Stimulated activated CD4-positive, alpha-beta T cell treated with anti-CD3 and anti-CD28 coated beads, Interleukin-4, amount 100 ng/mL, for 1 hour (primary cell): ENCODE data around the gene DNAH1.

Source experiments
- DNase-seq: peaks from one replicate; pipeline ENCODE4 v3.0.0-alpha.2; 2020

Gene DNAH1

DNA sequence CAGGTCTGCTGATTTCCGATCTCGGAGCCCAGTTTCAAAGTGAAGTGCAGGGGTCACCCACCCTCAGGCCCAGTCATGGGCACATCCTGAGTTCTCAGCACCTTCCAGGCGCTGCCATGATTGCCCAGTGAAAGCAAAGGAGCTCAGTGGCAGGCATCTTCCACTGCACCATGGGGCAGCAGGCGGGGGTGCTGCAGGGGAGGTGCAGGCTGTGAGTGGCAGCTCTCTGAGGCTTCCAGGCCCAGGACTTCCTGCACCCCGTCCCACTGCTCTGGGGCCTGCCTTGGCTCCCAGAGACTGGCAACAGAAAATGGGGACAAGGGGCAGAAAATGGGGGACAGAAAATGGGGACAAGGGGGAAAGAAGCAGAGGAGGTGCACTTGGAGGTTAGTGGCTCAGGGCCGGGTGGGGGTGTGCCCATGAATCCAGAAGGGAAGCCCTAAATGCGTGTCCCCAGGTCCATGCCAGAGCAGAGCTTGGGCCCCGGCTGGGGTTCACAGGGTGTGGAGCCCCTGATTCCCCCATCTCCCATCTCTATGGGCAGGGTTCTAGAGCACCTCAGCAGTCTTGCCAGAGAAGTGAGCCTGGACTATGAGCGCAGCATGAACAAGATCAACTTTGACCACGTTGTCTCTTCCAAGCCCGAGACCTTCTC, 28.0 kb downstream of the DNAH1 start:
- no peak for DNase-seq

DNA sequence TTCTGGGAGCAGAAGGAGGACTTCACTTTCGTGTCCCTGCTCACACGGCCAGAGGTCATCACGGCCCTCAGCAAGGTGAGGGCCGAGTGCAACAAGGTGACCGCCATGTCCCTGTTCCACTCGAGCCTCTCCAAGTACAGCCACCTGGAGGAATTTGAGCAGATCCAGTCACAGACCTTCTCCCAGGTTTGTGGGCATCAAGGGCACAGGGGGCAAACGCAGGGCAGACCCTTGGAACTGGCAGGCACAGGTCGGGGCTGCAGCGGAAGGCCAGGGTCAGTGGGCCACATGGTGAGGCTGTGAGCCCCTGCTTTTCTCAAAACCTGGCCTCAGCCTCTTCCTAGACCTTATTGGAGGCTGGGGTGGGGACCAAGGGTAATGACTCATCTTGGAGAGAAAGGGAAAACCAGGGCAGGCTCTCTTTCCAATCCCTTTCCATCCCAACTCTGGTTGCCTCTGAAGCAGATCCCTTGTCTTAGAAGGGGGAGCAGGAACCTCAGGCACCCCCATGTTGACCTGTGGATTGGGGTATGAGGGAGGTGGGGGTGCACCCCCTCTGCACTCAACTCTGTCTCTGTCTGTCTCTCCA, 29.5 kb downstream of the DNAH1 start:
- no peak for DNase-seq

DNA sequence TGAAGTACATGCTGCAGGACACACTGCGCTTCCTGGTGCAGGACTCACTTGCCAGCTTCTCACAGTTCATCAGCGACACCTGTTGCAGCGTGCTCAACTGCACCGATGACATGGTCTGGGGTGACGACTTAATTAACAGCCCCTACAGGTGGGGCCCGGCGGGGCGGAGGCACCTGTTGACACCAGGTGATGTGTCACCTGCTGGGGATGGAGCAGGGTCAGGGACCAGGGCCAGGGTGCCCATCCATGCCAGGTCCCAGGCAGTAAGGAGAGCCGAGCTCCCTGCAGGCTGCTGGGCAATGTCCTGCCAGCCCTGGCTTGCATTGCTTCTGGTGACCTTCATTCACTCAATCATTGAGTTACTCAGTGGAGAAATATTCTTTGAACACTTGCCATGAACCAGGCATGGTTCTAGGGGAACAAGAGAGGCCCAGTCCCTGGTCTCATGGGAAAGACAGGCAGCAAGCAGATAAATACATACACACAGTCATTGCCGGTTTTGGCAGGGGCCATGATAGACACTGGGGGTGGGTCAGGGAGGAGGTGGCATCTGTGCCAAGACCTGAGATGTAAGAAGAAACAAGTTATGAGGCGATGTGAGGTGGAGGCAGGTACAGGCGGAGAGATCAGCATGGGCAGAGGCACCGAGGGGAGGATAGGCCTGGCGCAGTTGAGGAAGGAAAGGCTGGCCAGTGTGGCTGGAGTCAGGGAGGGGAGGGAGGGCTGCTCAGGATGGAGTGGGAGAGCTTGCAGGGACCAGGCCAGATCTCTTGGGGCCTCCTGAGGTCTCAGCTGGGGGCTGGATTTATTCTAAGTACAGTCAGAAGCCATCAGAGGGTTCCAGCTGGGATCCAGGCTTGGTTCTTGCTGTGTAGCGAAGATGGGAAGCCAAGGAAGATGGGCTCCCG, 30.8 kb downstream of the DNAH1 start:
- no peak for DNase-seq

DNA sequence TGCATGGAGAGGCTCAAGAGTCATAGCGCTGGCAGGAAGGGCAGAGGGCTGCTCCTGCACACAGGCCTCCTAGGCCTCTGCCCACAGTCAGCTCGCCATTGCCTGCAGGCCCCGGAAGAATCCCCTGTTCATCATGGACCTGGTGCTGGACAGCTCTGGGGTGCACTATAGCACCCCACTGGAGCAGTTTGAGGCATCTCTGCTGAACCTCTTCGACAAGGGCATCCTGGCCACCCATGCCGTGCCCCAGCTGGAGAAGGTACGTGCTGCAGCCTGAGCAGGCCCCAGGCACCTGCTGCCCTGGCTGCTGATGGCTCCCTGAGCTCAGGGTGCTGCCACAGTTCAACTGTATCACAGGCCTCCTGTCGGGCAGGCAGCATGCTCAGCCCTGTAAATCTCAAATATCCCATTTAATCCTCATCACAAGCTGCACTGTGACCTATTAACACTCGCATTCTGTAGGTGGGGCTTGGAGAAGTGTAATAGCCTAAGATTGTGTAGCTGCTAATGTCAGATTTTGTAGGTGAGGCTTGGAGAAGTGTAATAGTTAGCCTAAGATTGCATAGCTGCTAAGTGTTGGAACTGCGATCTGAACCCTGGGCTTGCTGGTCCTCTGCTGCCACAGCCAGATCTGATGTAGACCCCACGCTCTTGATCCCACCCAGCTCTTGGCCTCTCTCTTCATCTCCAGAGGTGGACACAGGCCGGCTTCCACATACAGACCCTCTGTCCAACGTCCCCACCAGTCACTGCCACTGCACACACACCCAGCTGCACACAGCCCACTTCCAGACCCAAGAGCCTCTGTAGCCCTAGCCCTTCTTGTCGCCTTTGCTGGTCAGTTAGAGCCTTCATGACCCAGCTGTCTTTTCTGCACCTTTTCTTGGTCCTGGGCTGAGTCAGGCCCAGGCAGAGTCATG, 31.9 kb downstream of the DNAH1 start:
- DNase-seq = no peak

DNA sequence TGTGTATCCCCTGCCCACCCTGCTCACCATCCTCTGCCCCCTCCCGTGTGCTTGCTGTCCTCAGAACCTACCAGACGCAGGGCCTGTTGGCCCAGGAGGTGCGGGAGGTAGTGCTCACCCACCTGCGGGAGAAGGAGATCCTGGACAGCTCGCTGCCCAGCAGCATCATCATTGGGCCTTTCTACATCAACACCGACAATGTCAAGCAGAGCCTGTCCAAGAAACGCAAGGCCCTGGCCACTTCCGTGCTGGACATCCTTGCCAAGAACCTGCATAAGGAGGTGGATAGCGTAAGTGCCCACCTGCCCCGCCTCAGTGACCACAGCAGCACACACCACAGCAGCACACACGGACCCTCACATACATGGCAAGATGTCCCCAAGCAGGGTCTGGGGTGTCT, 33.0 kb downstream of the DNAH1 start:
- DNase-seq = no peak

DNA sequence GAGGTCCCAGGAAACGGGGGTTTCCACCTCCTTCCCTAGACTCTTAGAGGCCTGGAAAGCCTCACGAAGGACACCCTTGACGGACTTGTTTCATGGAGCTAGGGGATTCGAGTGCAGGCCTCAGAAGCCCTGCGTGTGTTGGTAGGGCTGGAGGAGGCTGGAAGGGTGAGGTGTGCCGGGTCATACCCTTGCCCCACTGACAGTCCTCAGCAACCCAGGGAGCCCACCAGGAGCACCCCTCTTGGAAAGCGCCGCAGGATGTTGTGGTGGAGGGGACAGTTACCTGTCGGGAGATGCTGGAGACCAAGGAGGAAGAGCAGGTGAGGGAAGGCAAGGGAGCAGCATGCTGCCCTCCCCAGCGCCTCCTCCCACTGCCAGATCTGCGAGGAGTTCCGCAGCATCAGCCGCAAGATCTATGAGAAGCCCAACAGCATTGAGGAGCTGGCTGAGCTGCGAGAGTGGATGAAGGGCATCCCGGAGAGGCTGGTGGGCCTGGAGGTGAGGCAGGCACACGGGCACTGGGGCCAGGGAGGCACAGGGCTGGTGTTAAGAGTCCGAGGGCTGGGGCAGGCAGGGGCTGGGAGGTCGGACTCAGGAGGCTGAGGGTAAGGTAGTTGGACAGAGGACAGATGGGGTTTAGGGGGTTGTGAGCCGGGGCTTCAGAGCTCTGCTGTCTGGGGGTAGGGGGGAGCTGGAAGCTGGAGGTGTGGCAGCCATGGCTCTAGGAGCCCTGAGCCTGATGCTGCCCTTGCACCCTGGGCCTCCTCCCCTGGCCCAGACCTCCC, 33.7 kb downstream of the DNAH1 start:
- DNase-seq = no peak

DNA sequence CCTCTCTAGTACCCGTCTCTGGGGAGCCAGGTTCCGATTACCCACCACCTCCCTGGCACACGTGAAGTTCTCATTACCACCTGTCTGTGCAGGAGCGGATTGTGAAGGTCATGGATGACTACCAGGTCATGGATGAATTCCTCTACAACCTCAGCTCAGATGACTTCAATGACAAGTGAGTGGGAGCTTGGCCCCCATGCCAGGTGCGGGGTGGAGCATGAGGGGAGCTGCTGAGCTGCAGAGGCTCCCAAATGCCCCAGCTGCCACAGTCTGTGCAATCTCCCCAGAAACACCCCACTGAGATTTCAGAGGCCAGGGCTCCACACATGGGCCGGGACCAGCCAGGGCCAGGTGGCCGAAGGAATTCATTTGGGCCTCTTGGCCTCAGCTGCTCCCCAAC, 34.3 kb downstream of the DNAH1 start:
- DNase-seq = no peak

DNA sequence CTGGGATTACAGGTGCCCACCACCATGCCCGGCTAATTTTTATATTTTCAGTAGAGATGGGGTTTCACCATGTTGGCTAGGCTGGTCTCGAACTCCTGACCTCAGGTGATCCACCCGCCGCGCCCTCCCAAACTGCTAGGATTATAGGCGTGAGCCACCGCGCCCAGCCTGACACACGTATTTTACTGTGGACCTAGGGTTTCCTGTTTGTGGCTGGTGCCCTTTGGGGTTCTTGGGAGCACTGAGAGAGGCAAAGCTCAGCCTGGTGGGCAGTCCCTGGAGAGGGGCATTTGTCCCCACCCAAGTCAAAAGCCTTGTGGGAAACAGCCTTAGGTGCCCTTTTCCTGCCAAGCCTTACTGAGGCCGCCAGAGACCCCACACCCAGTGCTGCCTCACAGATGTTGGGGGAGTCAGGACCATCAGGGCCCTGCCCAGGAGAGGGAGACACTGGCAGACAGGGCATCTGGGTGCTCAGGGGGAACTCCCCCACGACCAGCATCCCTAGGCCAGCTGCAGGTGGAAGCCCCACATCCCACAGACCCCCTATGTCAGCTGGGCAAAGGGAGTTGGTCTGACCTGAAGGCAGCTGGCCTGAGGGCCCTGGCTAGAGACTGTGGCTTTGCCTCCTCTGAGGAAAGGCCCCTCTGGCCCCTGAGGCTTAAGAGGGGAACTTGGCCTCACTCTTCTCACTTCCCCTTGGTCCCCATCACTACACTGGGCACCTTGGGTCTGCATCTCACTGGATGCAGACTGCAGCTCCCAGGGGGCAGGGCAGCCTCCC, 35.1 kb downstream of the DNAH1 start:
- no peak for DNase-seq

DNA sequence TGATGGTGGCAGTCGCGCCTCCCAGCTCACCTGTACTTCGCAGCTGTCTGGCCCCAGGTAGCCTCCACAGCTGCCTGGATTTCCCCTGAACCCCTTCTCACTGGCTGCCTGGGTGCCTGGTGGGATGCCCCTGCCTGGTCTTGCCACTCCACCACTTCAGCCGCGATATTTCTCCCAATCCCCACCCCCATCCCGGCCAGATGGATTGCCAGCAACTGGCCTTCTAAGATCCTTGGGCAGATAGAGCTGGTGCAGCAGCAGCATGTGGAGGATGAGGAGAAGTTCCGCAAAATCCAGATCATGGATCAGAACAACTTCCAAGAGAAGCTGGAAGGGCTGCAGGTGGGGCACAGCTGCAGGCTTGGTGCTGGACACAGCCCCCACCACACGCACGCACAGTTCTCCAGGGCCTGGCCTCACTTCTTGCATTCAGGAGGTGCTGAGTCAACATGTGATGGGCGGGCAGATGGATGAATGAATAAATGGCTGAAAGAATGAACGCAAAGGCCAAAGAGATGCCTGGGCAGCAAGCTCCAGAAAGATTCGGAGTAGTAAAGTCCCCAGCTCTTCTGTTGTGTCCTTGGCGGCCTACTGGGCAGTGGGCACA, 35.7 kb downstream of the DNAH1 start:
- no peak for DNase-seq

DNA sequence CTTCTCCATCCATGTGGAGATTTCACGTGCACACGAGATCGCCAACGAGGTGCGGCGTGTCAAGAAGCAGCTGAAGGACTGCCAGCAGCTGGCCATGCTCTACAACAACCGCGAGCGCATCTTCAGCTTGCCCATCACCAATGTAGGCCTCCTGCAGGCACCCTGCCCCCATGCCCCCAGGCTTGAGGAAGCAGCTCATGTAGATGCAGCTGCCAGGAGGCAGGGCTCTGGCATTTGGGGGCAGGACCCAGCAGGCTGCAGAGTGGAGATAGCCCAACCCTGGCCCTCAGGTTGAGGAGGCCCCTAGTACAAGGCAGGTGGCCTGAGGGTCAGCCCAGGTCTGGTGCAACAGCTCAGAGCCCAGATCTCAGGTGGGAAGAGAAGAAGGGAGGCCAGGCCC, 36.4 kb downstream of the DNAH1 start:
- no peak for DNase-seq

DNA sequence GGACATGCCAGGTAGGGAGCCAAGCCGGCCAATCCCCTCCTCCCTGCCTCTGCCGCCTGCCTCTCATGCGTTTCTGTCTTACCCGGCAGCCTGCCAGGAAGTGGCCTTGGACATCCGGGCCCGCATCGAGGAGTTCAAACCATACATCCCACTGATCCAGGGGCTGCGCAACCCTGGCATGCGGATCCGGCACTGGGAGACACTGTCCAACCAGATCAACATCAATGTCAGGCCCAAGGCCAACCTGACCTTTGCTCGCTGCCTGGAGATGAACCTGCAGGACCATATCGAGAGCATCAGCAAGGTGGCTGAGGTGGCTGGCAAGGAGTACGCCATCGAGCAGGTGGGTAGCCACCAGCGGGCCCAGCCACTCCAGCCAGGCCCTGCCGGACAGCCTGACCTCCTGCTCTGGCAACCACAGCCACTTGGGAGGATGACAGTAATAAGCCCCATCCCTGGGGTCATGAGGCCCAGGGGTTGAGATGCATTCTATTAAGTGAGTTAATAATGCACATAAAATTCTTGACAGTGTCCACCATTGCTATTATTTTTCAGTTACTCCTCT, 37.3 kb downstream of the DNAH1 start:
- DNase-seq = no peak

DNA sequence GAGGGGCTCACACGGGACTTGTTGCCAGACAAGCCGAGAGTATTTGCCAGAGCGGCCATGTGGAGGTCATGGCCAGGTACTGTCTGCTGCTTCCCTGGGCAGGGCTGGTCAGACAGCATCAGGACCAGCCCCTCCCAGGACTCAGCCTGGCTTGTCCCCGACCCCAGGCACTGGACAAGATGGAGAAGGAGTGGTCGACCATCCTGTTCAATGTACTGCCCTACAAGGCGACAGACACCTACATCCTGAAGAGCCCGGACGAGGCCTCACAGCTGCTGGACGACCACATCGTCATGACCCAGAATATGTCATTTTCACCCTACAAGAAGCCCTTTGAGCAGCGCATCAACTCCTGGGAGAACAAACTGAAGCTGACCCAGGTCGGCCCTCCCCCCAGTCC, 38.6 kb downstream of the DNAH1 start:
- no peak for DNase-seq

DNA sequence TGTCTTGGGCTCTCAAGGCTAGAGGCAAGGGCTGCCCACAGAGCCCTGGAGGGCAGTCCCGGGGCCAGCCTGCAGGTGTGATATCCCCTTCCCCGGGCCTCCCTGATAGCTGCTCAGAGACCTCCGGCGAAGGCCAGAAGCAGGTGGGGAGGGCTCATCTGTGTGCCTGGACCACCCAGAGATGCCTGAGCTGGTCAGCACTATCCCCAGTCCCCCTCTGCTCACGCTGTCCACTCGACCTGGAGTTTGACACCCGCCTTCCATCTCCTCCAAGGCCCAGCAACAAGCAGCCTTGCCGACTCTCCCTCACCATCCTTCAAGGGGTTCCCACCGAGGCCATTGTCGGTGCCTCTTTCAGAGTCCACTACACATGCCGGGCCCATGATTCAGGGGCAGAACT, 39.4 kb downstream of the DNAH1 start:
- no peak for DNase-seq

DNA sequence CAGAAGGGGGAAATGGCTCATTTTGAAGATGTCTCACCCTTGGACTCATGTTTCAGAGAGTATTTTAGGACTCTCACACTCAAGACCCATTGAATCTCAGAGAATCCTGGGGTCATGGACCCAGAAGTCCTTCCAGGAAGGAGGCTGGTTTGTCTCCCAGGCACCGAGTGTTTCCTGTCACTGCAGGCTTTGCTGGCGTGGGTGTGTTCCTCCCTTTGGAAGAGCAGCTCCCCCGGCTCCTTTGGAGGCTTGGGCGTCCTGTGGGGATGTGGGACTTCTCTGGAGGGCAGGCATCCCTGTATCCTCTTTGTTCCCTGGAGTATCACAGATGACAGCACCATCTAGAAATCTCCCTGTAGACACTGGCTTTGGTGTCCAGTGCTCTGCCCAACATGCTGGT, 40.0 kb downstream of the DNAH1 start:
- no peak for DNase-seq

DNA sequence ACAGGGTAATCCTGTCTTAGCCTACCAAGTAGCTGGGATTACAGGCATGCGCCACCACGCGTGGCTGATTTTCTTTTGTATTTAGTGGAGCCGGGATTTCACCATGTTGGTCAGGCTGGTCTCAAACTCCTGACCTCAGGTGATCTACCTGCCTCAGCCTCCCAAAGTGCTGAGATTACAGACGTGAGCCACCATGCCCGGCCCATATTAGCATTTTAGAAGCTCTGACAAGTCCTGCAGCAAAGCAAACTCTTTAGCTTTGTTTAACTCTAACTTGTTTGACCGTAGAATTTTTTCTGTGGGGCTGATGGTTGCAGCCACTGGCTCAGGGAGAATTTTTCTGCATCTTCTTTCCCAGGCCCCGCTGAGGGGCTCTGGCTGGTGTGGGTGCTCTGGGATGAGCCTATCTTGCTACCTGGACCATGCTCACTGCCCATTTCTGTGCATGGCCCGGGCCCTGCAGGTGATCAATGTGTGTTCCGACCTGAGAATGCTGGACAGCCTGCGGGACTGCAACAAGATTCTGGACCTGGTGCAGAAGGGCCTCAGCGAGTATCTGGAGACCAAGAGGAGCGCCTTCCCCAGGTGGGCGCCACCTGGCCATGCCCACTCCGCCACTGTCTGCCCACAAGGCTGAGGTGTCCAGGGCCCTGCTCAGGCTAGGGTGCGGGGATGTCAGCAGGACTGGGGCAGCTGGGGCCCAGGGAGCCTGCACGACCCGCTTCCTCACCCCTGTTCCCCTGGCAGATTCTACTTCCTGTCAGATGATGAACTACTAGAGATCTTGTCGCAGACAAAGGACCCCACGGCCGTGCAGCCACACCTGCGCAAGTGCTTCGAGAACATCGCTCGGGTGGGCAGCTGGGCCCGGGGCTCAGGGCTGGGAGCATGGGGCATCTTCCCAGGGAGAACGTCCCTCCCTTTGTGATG, 41.3 kb downstream of the DNAH1 start:
- DNase-seq = no peak

DNA sequence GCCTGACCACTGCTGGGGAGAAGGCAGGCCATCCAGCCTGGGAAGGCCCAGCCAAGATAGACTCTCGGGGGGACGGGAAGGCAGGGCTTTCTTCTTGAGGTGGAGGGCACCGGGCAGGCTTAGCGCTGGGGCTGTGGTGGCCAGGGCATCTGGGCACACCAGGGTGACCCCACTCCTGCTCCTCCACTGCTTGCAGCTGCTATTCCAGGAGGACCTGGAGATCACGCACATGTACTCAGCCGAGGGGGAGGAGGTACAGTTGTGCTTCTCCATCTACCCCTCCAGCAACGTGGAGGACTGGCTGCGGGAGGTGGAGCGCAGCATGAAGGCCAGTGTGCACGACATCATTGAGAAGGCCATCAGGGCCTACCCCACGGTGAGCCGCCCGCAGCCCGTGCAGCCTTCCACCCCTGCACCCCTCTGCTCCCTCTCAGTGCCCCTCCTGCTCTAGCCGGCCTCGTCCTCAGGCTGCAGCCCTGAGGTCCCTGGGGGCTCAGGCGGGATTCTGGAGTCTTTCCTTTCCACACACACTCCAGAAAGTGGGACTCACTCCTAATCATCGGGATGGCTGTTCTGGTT, 42.3 kb downstream of the DNAH1 start:
- DNase-seq = no peak

DNA sequence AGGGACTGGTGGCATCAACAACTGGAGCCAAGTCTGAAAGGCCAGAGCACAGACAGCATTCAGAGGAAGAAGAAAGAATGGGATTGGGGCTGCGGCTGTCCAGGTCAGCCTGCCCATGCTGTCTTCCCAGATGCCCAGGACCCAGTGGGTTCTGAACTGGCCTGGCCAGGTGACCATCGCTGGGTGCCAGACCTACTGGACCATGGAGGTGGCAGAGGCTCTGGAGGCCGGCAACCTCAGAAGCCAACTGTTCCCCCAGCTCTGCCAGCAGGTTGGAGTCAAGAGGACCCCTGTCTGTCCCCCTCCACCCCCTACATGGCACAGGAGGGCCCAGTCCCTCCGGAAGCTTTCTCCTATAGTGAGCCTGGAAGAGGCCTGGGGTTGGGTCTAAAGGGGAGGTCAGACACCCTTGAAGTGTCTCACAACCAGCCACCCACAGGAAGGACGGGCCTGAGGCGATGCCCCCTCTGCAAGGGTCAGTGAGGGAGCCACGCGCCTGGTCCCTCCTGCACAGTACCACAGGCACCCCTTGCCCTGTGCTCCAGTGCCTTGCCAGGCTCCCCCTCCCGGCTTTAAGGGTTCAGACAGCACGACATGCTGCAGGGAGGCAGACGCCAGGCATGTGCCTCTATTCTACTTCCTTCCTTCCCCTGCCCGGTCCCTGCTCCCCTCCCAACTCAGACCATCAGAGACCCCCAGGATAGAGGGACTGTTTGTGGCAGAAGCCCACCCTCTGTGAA, 43.2 kb downstream of the DNAH1 start:
- no peak for DNase-seq

DNA sequence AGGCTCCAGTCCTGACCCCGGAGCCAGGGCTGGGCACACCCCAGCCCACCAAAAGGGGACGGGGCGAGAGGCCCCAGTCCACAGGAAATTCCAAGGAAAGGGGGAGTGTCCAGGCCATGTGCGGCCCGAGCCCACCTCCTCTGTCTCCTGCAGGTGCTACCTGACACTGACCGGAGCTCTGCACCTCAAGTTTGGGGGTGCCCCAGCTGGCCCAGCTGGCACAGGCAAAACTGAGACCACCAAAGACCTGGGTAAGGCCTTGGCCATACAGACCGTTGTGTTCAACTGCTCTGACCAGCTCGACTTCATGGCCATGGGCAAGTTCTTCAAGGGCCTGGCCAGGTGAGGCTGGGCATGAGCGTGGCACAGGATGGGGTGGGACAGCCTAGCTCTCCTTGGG, 44.9 kb downstream of the DNAH1 start:
- DNase-seq = no peak
